HG03097 (cell line): ENCODE results near the gene MC1R.
"Not testable (repeated sequence)": the region's sequence is repeated elsewhere in the genome, so short reads cannot be mapped to it uniquely, and the experiment has no call there.

Source experiments
- ATAC-seq: cut with Tn5 transposase; IDR thresholded peaks from one replicate; pipeline ENCODE4 v1.9.1; 2021; ENCODE audit not compliant: unreplicated experiment, low FRiP score

MC1R gene

DNA sequence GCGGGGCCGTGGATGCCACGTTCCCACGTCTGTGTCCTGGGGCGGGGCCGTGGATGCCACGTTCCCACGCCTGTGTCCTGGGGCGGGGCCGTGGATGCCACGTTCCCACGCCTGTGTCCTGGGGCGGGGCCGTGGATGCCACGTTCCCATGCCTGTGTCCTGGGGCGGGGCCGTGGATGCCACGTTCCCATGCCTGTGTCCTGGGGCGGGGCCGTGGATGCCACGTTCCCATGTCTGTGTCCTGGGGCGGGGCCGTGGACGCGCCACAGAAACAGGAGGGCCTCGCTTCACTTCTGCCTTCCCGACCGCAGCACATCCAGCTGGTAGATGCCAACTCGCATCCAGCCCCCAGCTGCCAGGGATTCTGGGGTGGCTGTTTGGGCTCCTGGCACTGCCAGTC is 15.4 kb downstream of the MC1R start:
- ATAC-seq, result not testable (repeated sequence)

DNA sequence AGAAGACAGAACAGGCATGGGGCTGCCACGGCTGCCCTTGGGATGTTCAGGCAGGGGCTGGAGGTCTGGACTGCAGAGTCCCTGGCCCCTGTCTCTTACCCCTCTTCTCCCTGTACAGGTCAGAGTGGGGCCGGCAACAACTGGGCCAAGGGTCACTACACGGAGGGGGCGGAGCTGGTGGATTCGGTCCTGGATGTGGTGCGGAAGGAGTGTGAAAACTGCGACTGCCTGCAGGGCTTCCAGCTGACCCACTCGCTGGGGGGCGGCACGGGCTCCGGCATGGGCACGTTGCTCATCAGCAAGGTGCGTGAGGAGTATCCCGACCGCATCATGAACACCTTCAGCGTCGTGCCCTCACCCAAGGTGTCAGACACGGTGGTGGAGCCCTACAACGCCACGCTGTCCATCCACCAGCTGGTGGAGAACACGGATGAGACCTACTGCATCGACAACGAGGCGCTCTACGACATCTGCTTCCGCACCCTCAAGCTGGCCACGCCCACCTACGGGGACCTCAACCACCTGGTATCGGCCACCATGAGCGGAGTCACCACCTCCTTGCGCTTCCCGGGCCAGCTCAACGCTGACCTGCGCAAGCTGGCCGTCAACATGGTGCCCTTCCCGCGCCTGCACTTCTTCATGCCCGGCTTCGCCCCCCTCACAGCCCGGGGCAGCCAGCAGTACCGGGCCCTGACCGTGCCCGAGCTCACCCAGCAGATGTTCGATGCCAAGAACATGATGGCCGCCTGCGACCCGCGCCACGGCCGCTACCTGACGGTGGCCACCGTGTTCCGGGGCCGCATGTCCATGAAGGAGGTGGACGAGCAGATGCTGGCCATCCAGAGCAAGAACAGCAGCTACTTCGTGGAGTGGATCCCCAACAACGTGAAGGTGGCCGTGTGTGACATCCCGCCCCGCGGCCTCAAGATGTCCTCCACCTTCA is 16.2 kb downstream of the MC1R start:
- ATAC-seq, result no peak

DNA sequence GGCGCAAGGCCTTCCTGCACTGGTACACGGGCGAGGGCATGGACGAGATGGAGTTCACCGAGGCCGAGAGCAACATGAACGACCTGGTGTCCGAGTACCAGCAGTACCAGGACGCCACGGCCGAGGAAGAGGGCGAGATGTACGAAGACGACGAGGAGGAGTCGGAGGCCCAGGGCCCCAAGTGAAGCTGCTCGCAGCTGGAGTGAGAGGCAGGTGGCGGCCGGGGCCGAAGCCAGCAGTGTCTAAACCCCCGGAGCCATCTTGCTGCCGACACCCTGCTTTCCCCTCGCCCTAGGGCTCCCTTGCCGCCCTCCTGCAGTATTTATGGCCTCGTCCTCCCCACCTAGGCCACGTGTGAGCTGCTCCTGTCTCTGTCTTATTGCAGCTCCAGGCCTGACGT is 17.0 kb downstream of the MC1R start:
- not testable (repeated sequence) for ATAC-seq

DNA sequence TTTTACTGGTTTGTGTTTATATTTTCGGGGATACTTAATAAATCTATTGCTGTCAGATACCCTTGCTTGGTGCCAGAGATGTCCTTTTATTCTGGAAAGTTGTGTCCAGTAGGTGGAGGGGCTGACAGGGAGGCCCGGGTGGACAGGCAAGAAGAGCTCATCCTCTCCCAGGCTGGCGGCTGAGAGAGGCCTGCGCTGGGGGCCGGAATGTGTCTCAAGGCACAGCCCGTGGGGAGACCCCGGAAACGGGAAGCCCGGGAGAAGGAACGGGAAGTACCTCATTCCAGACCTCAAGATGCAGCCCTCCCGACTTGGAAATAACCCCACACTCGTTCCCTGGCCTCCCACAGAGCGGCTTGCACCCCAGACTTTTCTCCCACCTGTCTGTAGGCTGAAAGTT is 17.4 kb downstream of the MC1R start:
- ATAC-seq, result no peak

DNA sequence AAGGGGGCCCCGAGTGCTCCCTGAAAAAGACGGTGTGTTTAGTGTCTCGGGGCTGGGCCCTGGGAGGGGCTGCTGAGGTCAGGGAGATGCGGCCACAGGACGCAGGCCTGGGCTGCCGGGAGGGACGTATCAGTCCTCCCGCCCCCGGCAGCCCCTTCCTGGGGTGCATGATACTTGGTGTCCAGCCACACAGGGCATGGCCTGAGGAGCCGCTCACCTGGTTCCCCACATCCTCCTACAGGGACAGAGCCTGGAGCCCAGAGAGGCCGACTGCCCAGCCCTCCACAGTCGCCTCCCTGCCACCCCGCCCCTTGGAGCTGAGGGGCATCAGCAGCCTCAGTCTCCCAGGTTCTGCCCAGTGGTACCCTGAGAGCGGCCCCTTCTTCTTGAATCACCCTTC is 17.8 kb downstream of the MC1R start:
- no peak for ATAC-seq

DNA sequence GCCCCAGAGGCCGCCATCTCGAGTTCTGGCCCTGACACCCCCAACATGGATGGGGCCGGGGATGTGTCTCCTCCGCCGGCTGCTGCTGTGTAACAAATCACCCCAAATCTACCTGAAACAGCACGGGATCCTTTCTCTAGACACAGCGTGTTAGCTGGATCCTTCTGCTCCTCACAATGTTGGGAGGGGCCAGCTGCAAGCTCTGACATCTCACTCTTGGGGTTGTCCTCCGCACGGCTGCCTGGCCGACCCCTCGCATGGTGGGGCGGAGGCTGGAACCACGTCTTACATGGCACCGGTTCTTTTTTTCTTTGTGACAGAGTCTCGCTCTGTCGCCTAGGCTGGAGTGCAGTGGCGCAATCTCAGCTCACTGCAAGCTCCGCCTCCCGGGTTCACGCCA is 18.3 kb downstream of the MC1R start:
- no peak for ATAC-seq

DNA sequence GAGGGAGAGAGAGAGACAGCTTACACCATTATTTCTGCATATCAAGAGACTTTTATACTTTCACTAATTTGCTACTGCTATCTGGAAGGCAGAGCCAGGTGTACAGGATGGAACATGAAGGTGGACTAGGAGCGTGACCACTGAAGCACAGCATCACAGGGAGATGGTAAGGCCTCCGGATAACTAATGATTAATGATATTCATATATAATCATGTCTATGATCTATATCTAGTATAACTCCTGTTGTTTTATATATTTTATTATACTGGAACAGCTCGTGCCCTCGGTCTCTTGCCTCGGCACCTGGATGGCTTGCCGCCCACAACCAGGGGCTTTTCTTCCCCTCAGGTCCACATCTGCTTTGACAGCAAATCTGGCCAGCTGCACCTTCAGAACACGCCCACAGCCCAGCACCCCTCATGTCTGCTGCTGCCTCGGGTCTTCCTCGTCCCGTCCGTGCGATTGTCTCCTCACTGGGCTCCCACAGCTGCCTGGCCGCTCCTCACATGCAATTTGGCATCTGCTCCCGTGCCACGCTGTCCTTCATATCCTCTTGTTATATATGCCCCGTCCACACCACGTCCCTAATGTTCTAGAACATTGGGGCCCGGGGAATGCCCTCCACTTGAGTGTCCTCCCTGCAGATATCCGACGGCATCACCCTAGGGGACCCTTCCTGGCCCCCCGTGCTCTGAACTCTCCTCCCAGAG is 19.7 kb downstream of the MC1R start:
- ATAC-seq, result no peak

DNA sequence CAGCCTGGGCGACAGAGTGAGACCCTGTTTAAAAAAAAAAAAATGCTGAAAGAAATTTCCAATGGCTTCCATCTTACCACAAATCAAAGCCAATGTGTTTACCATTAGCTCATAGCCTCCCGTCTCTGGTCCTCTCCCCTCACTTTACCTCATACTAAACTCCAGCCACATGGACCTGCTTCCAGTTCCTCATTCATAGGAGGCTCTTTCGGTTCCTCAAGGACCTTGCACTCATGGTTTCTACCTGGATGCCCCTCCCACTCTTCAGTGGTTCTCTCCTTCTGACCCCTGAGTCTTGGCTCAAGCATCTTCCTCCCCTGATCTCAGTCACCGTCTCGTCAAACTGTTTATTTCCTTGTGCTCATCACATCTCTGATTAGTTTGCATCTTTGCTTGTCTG is 26.1 kb downstream of the MC1R start:
- ATAC-seq, result no peak

DNA sequence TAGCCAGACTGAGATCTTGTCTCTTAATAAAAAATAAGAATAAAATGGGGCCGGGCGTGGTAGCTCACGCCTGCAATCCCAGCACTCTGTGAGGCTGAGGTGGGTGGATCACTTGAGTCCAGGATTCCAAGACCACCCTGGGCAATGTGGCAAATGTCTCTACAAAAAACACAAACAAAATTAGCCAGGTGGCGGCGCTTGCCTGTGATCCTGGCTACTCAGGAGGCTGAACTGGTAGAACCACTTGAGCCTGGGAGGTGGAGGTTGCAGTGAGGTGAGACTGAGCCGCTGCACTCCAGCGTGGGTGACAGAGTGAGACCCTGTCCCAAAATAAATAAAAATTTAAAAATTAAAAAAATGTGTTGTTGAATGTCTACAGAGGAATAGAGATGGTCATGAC is 27.0 kb downstream of the MC1R start:
- no peak for ATAC-seq

DNA sequence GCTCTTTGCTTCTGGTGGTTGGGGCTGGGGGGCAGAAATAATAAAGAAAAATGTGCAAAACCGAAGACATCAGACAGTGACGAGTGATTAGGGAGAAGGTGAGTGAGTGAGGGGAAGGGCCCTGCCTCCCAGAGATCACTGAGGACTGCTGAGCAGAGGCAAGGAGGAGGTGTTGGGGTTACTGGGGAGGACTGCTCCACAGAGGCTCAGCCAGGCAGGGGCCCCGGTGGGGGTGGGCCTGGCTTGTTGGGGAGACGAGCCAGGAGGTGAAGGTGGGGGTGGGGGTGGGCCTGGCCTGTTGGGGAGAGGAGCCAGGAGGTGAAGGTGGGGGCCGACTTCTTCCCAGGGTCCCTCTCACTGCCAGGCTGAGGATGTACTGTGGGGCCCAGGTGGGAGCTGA is 27.9 kb downstream of the MC1R start:
- ATAC-seq, result no peak

DNA sequence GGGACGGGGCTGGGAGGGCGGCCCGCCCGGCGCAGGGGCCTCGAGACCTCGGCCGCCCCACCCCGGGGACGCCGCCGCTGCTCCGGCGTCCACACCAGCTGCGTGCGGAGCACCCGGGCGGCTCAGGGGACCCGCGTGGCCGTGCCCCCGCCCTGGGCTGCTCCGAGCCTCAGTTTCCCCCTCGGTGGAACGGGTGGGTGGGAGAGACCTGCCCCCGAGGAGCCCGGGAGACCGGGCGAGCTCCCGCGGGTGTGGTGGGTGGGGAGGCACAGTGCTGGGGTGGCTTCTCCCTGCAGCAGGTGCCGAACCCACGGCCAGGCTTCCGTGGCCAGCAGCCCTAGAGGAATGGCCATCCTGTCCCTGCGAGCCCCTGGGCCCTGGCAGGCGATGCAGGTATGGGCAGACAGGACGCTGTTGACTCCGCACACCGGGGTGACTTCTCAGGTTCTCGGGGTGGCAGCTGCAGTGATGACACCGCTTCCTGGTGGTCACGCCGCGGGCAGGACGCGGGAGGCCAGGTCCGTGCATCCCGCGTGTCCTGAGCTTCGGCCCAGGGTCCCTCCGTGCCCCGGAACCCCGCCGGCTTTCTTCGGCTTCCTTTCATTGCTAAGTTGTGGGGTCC is 30.6 kb downstream of the MC1R start:
- no peak for ATAC-seq

DNA sequence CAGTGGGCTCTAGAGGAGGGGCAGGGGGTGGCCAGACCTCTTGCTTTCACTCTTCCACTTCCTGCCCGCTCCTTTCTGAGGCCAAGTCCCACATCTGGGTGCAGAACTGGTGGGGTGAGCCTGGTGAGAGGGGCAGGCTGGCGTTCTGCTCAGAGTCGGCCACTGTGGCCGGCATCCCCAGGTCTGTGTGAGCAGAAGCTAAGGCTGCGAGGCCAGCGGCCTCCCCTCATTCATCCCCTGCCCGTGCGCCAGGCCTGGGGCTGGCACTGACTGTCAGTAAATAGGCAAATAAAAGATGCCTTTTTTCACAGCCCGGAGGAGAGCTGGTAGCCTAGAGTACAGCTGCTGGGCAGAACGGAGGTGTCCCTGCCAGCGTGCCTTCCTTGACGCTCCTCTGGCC is 31.1 kb downstream of the MC1R start:
- no peak for ATAC-seq

DNA sequence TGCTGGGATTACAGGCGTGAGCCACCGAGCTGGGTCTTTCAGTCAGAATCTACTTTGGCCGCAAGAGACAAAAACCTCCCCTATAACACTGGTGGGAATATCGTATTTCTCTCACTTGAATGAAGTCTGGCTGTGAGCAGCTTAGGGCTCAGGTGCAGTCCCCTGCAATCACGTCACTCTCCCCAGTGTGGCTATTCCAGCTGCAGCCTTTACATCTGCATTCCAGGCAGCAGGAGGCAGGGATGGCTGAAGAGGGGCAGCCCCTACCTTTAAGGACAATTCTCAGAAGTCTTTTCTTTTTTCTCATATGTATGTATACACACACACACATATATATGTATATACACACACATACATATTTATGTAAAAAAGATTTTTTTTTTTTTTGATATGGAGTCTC is 32.8 kb downstream of the MC1R start:
- ATAC-seq, result no peak

DNA sequence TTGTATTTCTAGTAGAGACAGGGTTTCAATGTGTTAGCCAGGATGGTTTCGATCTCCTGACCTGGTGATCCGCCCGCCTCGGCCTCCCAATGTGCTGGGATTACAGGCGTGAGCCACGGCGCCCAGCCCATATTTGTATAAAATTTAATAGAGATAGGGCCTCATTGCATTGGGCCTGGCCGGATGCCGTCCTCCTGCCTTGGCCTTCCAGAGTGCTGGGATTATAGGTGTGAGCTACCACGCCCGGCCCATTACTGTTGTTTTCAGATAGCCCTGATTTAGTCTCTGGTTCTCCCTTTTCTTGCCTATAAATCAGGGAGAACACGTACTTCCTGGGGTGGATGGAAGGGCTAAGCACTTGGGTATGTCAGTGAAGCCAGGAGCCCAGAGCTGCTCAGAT is 33.4 kb downstream of the MC1R start:
- ATAC-seq, result no peak

DNA sequence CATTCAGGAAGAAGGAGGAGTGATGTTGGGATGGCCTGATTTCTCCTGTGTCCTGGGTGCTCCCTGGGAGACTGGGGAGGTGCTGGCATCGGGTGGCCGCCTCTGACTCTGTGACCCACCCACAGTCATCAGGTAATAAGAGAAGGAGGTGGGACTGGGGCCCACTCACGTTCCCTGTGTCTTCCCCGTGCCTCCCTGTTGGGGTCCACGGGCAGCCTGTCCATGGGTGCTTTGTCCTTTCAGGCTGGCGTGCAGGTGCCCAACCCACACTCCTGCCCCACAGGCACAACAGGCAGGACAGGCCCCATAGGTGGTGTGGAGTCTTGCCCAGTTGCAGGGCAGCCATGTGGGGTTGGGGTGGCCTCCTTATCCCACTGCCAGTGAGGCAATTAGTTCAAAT is 33.9 kb downstream of the MC1R start:
- ATAC-seq, result no peak

DNA sequence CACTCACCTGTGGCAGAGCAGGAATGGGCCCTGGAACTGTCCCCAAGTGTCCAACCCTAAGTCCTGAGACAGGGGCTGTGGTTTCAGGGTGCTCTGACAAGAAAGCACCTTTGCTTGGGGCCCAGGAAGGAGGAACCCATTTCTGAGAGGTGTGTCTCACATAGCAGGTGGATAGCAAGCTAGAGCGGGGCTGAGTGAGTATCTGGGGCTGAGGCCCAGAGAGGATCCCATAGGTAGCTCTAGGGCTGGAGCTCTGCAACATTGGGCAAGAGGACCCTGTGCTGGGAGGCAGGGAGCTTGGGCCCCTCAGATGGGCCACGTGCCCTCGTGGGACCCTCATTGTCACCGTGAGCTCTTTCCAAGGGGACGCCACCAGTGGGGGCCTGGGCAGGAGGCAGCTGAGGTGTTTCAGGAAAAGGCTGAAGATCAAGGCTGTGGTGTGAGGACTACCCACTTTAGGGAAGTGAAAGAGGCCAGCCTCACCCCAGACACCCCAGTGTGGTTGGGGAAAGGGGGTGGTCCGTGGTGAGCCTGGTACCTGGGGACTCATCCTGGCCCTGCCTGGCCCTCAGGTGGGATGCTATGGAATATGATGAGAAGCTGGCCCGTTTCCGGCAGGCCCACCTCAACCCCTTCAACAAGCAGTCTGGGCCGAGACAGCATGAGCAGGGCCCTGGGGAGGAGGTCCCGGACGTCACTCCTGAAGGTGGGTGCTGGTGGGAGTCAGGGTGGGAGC is 35.2 kb downstream of the MC1R start:
- ATAC-seq, result no peak

DNA sequence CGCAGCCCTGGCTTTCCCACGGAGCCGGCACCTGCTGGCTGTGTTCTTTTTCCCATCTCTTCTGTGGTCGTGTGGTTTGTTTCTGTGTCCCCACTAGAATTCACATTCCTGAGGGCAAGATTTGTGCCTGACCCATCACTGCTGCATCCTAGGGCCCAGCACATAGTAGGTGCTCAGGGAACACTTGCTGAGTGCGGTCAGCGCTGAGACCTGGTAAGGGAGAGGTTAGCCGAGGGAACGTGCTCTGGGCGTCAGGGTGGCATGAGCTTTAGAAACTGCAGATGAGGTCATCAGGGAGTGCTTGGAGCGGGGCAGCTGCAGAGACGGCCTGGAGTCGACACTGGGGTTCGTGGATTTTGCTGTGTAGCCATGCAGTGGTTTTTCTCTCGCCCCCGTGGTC is 35.8 kb downstream of the MC1R start:
- ATAC-seq, result no peak

DNA sequence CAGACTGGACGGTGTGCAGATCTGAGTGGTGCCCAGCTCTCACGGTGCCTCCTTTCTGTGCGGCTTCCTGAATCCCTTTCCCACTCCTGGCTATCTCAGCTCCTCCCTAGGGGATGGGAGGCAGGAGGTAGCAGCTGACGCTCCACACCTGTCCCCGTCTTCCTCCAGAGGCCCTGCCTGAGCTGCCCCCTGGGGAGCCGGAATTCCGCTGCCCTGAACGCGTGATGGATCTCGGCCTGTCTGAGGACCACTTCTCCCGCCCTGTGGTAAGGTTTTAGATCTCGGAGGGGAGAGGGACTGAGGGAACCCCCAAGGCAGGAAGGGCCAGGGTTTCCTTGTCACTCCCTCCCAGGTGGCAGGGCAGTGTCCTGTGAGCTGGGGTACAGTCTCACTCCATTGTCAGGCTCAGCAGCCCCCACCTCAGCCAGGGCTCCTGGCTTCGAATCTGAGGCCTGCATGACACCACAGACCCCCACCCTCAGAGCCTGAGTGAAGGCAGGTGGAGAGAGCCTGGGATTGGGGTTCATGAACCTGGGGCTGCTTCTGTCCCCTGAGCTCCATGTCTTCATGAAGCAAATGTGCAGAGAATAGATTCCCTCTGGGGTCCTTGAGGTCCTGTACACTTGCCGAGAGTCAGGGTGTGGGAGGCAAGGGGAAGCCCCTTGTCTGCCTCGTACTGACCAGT is 36.5 kb downstream of the MC1R start:
- ATAC-seq, result no peak

DNA sequence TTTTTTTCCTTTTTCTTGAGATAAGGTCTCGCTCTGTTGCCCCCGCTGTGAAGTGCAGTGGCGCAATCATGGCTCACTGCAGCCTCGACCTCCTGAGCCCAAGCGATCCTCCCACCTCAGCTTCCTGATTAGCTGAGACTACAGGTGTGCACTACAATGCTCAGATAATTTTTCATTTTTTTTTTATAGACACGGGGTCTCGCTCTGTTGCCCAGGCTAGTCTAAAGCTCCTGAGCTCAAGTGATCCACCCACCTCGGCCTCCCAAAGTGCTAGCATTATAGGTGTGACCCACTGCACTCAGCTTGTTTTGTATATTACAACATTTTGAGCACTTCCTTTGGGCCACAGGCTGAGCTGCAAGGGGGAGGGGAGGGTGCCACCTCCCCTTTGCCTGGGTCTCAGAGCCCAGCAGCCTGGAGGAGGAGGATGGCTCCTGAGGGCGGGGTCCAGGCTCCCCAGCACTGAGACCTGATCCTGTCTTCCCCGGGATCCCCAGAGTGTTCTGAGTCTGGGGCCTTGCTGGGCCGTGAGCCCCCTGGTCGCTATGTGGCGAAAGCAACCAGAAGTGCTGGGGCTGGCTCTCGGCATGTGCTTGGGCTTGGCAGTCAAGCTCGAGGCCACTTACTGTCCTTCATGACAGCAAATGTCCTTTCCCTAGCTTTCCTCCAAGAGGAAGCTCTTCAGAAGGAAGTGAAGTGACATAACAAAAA is 38.0 kb downstream of the MC1R start:
- no peak for ATAC-seq
